Thoracic aorta (tissue), 2 donors: ENCODE measurements around the gene TMEM176A. TPM values are rescaled to one million over a fixed set of nuclear protein-coding genes. Genes with fewer than 3 reads are reported as not detected.

Experiments
- ATAC-seq: fragments of 150-250 bp; one replicate; pipeline ENCODE4 v1.8.0; 2017; ENCODE audit warnings: low read depth; ENCODE audit not compliant: insufficient number of reproducible peaks, low FRiP score
- DNase-seq: peaks from one replicate; pipeline ENCODE4 v3.0.0-alpha.2; 2020; ENCODE audit warnings: low spot score
- H3K27ac ChIP-seq, 2 donors: fragments of 200-600 bp; sonication (generic); 1 replicate in 1 of 2; 2 replicates in 1 of 2; pipeline ENCODE4 v1.5.1; 2016; ENCODE audit warnings: mild to moderate bottlenecking in 2 of 2, moderate library complexity in 2 of 2
- H3K27me3 ChIP-seq: fragments of 200-600 bp; sonication (generic); replicated peaks from 2 replicates; pipeline ENCODE4 v1.6.0; 2016; ENCODE audit warnings: mild to moderate bottlenecking; ENCODE audit not compliant: insufficient read depth
- H3K36me3 ChIP-seq: fragments of 200-600 bp; sonication (generic); one replicate; pipeline ENCODE4 v1.5.1; 2016
- H3K4me1 ChIP-seq, 2 donors: fragments of 200-600 bp; sonication (generic); 1 replicate in 1 of 2; 2 replicates in 1 of 2; pipeline versions ENCODE4 v1.5.1 to v1.6.0; 2016; ENCODE audit warnings: low read depth in 2 of 2, mild to moderate bottlenecking in 1 of 2; ENCODE audit not compliant: control insufficient read depth in 1 of 2
- H3K4me3 ChIP-seq: fragments of 200-600 bp; sonication (generic); 2 replicates; pipeline ENCODE4 v1.5.1; 2016; ENCODE audit warnings: mild to moderate bottlenecking
- H3K9me3 ChIP-seq: fragments of 200-600 bp; sonication (generic); 2 replicates; pipeline ENCODE4 v1.5.1; 2016
- total RNA-seq, 2 donors: library from RNA; depleted of rRNA; stranded (reverse); fragments of >200 nt; gene quantifications; one replicate each; pipeline versions ENCODE4 v1.1.0 to v1.2.3, GENCODE V29; 2016
- TF ChIP-seq, protein P1 (sequence below): fragments of 200-600 bp; sonication (generic); IDR thresholded peaks from one replicate; pipeline ENCODE4 v1.5.1; 2019; ENCODE audit warnings: antibody characterized with exemption

Gene TMEM176A
- total RNA-seq, 2 donors from 2014 or later = 9.1 to 23.4 TPM

DNA sequence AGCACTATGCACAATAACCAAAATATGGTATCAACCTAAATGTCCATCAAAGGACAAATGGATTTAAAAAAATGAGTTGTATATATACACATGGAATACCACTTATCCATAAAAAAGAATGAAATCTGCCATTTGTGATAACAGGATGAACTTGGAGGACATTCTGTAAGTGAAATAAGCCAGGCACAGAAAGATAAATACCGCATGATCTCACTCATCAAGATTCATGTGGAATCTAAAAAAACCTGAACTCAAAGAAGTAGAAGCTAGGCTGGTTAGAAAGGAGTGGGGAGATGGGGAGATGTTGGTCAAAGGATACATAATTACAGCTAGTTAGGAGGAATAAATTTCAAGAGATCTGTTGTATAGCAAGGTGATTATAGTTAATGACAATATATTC is 34.5 kb downstream of the TMEM176A start:
- Histone ChIP-seq H3K27ac (no peak overlapping the region), H3K4me3 (no peak overlapping the region), H3K27me3 (no peaks in the 10 kb centered on the region), H3K36me3 (no peaks in the 10 kb centered on the region), H3K4me1 (no peaks in the 10 kb centered on the region), H3K9me3 (no peaks in the 10 kb centered on the region)
- TF ChIP-seq, protein P1, sequence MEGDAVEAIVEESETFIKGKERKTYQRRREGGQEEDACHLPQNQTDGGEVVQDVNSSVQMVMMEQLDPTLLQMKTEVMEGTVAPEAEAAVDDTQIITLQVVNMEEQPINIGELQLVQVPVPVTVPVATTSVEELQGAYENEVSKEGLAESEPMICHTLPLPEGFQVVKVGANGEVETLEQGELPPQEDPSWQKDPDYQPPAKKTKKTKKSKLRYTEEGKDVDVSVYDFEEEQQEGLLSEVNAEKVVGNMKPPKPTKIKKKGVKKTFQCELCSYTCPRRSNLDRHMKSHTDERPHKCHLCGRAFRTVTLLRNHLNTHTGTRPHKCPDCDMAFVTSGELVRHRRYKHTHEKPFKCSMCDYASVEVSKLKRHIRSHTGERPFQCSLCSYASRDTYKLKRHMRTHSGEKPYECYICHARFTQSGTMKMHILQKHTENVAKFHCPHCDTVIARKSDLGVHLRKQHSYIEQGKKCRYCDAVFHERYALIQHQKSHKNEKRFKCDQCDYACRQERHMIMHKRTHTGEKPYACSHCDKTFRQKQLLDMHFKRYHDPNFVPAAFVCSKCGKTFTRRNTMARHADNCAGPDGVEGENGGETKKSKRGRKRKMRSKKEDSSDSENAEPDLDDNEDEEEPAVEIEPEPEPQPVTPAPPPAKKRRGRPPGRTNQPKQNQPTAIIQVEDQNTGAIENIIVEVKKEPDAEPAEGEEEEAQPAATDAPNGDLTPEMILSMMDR = no peak
- ATAC-seq = no peak
- DNase-seq = no peak

DNA sequence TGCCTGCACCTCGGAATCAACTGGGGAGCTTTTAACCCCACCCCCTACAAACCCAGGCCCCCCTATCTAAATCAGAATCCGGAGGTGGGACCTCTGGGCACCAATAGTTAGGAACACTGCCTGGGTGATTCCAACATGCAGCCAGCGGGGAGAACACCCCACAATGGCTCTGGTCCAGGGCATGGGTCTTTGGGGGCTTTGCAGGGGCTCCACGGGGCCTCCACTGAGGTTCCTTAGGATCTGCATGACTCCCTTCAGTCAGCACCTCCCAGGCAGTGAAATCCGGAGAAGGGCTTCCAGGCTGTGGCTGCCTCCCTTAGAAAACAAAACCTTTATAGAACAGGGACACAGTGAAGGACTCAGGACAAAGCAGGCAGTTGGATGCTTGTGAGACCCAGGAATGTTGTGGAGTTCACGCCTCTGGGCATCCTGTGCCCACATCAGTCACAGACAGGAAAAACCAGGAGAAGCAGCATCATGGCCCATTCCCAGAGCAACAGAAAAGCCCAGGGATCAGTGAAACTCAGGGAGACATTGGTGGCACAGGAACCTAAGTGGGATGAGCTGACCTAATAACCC is 35.2 kb downstream of the TMEM176A start:
- no peaks in the 10 kb centered on the region for H3K27me3 ChIP-seq
- TF ChIP-seq, protein P1 = no peak
- DNase-seq (no peak), ATAC-seq (no peak)
- H3K27ac ChIP-seq = no peak overlapping the region
- H3K9me3 ChIP-seq = no peaks in the 10 kb centered on the region
- no peaks in the 10 kb centered on the region for H3K36me3 ChIP-seq
- H3K4me3 ChIP-seq = no peak overlapping the region
- no peaks in the 10 kb centered on the region for H3K4me1 ChIP-seq

DNA sequence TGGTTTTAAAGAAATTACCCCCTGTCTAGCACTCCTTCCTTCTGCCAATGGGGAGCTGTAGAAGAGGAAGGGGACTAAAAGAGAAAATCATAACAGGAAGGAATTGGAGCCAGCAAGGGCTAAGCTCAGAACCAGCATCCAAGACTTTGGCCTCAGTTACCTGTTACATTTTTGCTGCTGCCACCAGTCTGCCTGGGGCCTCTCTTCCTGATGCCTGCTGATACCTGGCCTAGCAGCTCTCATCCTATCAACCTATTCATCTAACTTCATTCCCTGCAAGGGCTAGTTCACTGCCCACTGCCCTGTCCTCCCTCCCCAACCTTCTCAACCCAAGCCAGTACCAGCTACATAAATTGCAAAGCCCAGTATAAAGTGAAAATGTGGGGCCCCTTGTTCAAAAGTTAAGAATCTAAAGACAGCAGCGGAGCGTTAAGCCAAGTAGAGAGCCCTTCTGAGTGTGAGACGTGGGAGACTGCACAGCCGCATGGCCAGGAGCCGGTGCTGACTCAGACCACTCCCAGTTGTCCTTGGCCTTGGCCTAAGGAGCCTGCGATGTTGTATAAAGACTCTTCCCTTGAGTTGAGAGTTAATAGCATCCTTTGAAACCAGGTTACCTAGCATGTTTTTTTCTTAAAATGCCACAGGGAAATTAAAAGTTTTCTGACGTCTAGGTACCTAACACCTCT is 38.5 kb downstream of the TMEM176A start:
- ATAC-seq = no peak
- Histone ChIP-seq H3K27me3 (no peaks in the 10 kb centered on the region), H3K9me3 (no peaks in the 10 kb centered on the region), H3K4me1 (no peaks in the 10 kb centered on the region), H3K4me3 (no peak overlapping the region), H3K36me3 (no peaks in the 10 kb centered on the region), H3K27ac (no peak overlapping the region)
- TF ChIP-seq, protein P1 = no peak
- no peak for DNase-seq

DNA sequence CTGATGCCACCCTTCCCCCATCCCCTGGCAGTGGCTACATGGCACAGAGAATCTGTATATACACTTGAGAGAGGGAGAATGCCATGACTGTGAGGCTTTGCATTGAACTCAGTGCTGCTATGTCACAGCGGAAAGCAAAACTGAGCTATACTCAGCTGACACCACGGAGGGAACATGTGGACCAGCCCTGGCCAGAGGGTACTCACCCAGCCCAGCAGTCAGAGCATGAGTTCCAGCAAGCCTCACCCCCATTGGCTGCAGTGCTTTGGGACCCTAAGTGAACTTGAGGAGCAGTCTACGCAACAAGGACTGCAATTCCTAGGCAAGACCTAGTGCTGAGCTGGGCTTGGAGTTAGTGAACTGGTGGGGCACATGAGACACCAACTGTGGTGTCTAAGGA is 41.4 kb downstream of the TMEM176A start:
- Histone ChIP-seq H3K36me3 (no peaks in the 10 kb centered on the region), H3K4me3 (no peak overlapping the region), H3K27ac (no peak overlapping the region), H3K4me1 (no peaks in the 10 kb centered on the region), H3K27me3 (no peaks in the 10 kb centered on the region), H3K9me3 (no peaks in the 10 kb centered on the region)
- DNase-seq (no peak), ATAC-seq (no peak)
- TF ChIP-seq, protein P1 = no peak

DNA sequence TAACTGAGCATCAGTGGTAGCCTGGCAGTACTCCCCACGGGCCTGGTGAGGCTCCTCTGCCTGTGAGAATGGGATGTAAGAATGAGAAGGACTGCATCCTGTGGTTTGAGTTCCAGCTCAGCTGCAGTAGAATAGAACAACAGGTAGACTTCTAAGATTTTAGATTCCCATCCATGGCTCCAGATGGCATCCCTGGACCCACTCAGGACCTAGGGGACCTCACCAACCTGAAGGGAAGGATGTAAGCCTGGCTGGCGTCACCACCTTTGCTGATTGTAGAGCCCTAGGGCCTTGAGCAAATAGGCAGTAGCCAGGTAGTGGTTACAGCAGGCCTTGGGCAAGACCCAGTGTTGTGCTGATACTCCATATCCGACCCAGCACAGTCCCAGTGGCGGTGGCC is 42.1 kb downstream of the TMEM176A start:
- Histone ChIP-seq H3K4me1 (no peaks in the 10 kb centered on the region), H3K27ac (no peak overlapping the region), H3K36me3 (no peaks in the 10 kb centered on the region), H3K4me3 (no peak overlapping the region), H3K27me3 (no peaks in the 10 kb centered on the region), H3K9me3 (no peaks in the 10 kb centered on the region)
- ATAC-seq (no peak), DNase-seq (no peak)
- TF ChIP-seq, protein P1 = no peak
